SK-MEL-5 (cell line): ENCODE data around the gene KRTAP13-4. TPM values are rescaled to one million over a fixed set of nuclear protein-coding genes. Genes with fewer than 3 reads are reported as not detected.

Source experiments
- DNase-seq: peaks from one replicate; pipeline ENCODE4 v3.0.0-alpha.2; 2016; ENCODE audit warnings: low read depth, low spot score
- in situ Hi-C: cut with HindIII; loops from 2 replicates; pipeline ENCODE4 v1.10.0; 2016; ENCODE audit warnings: low sequenced_read_pairs, high pct_unique_total_duplicates, low pct_unique_long_range_greater_than_20kb
- polyA plus RNA-seq, 2 experiments: library from polyadenylated mRNA; depleted of rRNA; stranded (reverse); fragments of >200 nt; gene quantifications; 2 replicates each; pipeline ENCODE4 v1.2.3, GENCODE V29; 2015
- total RNA-seq: library from RNA; depleted of rRNA; stranded (reverse); fragments of >200 nt; shearing (Covaris generic); gene quantifications from 2 replicates; pipeline ENCODE4 v1.2.3, GENCODE V29; 2014; rRNA removed

KRTAP13-4 gene
- total RNA-seq, result not detected in 2 replicates
- polyA plus RNA-seq (2015; cell fraction: cytosol; rRNA removed), result not detected in 2 replicates
- not detected in 2 replicates for polyA plus RNA-seq (2015; cell fraction: nucleus; rRNA removed)

- in situ Hi-C loops, result no loop called here
- DNase-seq, result no peak
Measured at GRCh38 chr21:30430170-30430655, at the start of gene KRTAP13-4. Gene KRTAP13-4, plus strand, starts transcription at chr21:30430220. Its CDS starts 56 bp downstream, at chr21:30430276.

- DNase-seq, result no peak
- in situ Hi-C loops, result no loop called here
Measured at GRCh38 chr21:30382201-30382600, 47.8 kb upstream of the KRTAP13-4 start.

GRCh38 chr21:30391492-30392025, 38.5 kb upstream of the KRTAP13-4 start:
- DNase-seq, result no peak

GRCh38 chr21:30395731-30396130, 34.3 kb upstream of the KRTAP13-4 start, which contains the start of gene KRTAP13-1:
Gene KRTAP13-1, plus strand, starts transcription at chr21:30396031. Its CDS starts 56 bp downstream, at chr21:30396087.
- no peak for DNase-seq
- in situ Hi-C loops, result no loop called here

More at GRCh38 chr21:30391492-30392025, 38.5 kb upstream of the KRTAP13-4 start:
- in situ Hi-C loops, result no loop called here

GRCh38 chr21:30408782-30409494, 21.1 kb upstream of the KRTAP13-4 start:
- peak; percentile 95 for DNase-seq
- in situ Hi-C loops, result no loop called here

GRCh38 chr21:30415993-30416392, 14.0 kb upstream of the KRTAP13-4 start:
- in situ Hi-C loops, result no loop called here
- DNase-seq, result no peak

GRCh38 chr21:30425826-30426225, 4.2 kb upstream of the KRTAP13-4 start, which contains the start of gene KRTAP13-3:
Gene KRTAP13-3, minus strand, starts transcription at chr21:30425926. Its CDS starts 14 bp downstream, at chr21:30425912.
- DNase-seq, result no peak
- in situ Hi-C loops, result no loop called here

- no peak for DNase-seq
- in situ Hi-C loops, result no loop called here
Measured at GRCh38 chr21:30426731-30427130, 3.3 kb upstream of the KRTAP13-4 start.

GRCh38 chr21:30434033-30434631, 4.1 kb downstream of the KRTAP13-4 start:
- DNase-seq, result peak; percentile 75
- in situ Hi-C loops, result no loop called here

GRCh38 chr21:30437010-30437565, 7.1 kb downstream of the KRTAP13-4 start:
- DNase-seq, result no peak
- in situ Hi-C loops, result no loop called here

- DNase-seq, result no peak
- in situ Hi-C loops, result no loop called here
Measured at GRCh38 chr21:30439975-30440374, 10.0 kb downstream of the KRTAP13-4 start, which contains the start of gene KRTAP15-1. Gene KRTAP15-1, plus strand, starts transcription at chr21:30440275. Its CDS starts 53 bp downstream, at chr21:30440328.

GRCh38 chr21:30443226-30443625, 13.2 kb downstream of the KRTAP13-4 start:
- in situ Hi-C loops, result no loop called here
- no peak for DNase-seq

GRCh38 chr21:30444204-30444603, 14.2 kb downstream of the KRTAP13-4 start:
- DNase-seq, result peak; percentile 72
- in situ Hi-C loops, result no loop called here

GRCh38 chr21:30447056-30447455, 17.0 kb downstream of the KRTAP13-4 start:
- in situ Hi-C loops, result no loop called here
- no peak for DNase-seq

GRCh38 chr21:30448514-30448913, 18.5 kb downstream of the KRTAP13-4 start:
- no peak for DNase-seq
- in situ Hi-C loops, result no loop called here

GRCh38 chr21:30463713-30464112, 33.7 kb downstream of the KRTAP13-4 start:
- DNase-seq, result peak; percentile 39
- in situ Hi-C loops, result no loop called here

GRCh38 chr21:30468900-30469714, 39.1 kb downstream of the KRTAP13-4 start:
- in situ Hi-C loops, result no loop called here
- DNase-seq, result no peak
